Endothelial cell of umbilical vein (primary cell): ENCODE results near the gene ABCC10. TPM values are rescaled to one million over a fixed set of nuclear protein-coding genes. Genes with fewer than 3 reads are reported as not detected.

Source experiments
- BruUV-seq: library from RNA; stranded (reverse); fragments of 400-500 nt; replicated peaks from 2 replicates; lab custom pipeline; 2021; lab: Mats Ljungman, UMichigan
- CTCF ChIA-PET: fragments of 300-600, 350-600 bp; sonication (Branson Sonifier 250); formaldehyde crosslinking; loops from one replicate; lab custom pipeline; 2021; ENCODE audit warnings: antibody characterized with exemption, inconsistent platforms; lab: Charles Lee
- POLR2A ChIA-PET: fragments of 300-600, 350-600 bp; sonication (Branson Sonifier 250); formaldehyde crosslinking; loops from one replicate; lab custom pipeline; 2021; ENCODE audit warnings: antibody characterized with exemption, inconsistent platforms; lab: Charles Lee
- DNase-seq: peaks from one replicate; pipeline ENCODE4 v3.0.0-alpha.2; 2011; ENCODE audit warnings: low read depth, low spot score
- FAIRE-seq: peaks from 2 replicates; lab custom pipeline; 2011; peaks lifted over from hg19 to GRCh38; lab: Jason Lieb, UNC
- H2AFZ ChIP-seq: 2 replicates; pipeline ENCODE4 v1.6.0; 2012; ENCODE audit warnings: low read depth, low read length, control low read depth, inconsistent platforms
- H3K27ac ChIP-seq: 2 replicates; pipeline ENCODE4 v1.5.1; 2011; ENCODE audit warnings: low read depth, mild to moderate bottlenecking, control low read depth, low read length, moderate library complexity; ENCODE audit not compliant: insufficient read depth
- H3K27me3 ChIP-seq, 2 experiments: 2 replicates each; pipeline versions ENCODE4 v1.6.0 to v1.6.1; 2011; ENCODE audit warnings: low read length in 2 of 2, mixed read lengths in 1 of 2; ENCODE audit not compliant: control insufficient read depth in 2 of 2, insufficient read depth in 2 of 2
- H3K36me3 ChIP-seq, 2 experiments: 2 replicates in 1 of 2; 3 replicates in 1 of 2; pipeline ENCODE4 v1.5.1; 2011; ENCODE audit warnings: low read length in 2 of 2, mild to moderate bottlenecking in 1 of 2, moderate library complexity in 1 of 2; ENCODE audit not compliant: control insufficient read depth in 2 of 2, insufficient read depth in 2 of 2; ENCODE audit errors: extremely low read depth in 1 of 2
- H3K4me1 ChIP-seq: 3 replicates; pipeline ENCODE4 v1.5.1; 2011; ENCODE audit warnings: mild to moderate bottlenecking, low read length; ENCODE audit not compliant: control insufficient read depth, insufficient read depth; ENCODE audit errors: extremely low read depth
- H3K4me2 ChIP-seq: 2 replicates; pipeline ENCODE4 v1.6.1; 2011; ENCODE audit warnings: low read length, control low read depth, mixed read lengths; ENCODE audit not compliant: insufficient read depth
- H3K4me3 ChIP-seq, 3 experiments: fragments of 200-600 bp in 1 of 3; sonication (generic), shearing (Covaris generic) in 1 of 3; replicated peaks in 1 of 3; 2 replicates each; pipeline ENCODE4 v1.5.1; 2011 to 2016; ENCODE audit warnings: control low read depth in 3 of 3, low read length in 3 of 3, mild to moderate bottlenecking in 2 of 3, inconsistent platforms in 1 of 3, low read depth in 1 of 3, moderate library complexity in 1 of 3; ENCODE audit not compliant: insufficient read depth in 1 of 3
- H3K79me2 ChIP-seq: 2 replicates; pipeline ENCODE4 v1.6.0; 2012; ENCODE audit warnings: low read length, inconsistent platforms; ENCODE audit not compliant: control insufficient read depth, insufficient read depth
- H3K9ac ChIP-seq: replicated peaks from 2 replicates; pipeline ENCODE3; 2011; ENCODE audit warnings: low read length, control low read depth; ENCODE audit not compliant: insufficient read depth; ENCODE audit errors: extremely low read depth
- H3K9me1 ChIP-seq: replicated peaks from 3 replicates; pipeline ENCODE4 v1.6.0; 2011; ENCODE audit warnings: mild to moderate bottlenecking, low read length; ENCODE audit not compliant: control insufficient read depth, insufficient read depth; ENCODE audit errors: extremely low read depth
- H3K9me3 ChIP-seq: replicated peaks from 2 replicates; pipeline ENCODE4 v1.5.1; 2012; ENCODE audit warnings: low read length, inconsistent platforms; ENCODE audit not compliant: control insufficient read depth, insufficient read depth
- H4K20me1 ChIP-seq: replicated peaks from 2 replicates; pipeline ENCODE3; 2011; ENCODE audit warnings: mild to moderate bottlenecking, low read length; ENCODE audit not compliant: control insufficient read depth, insufficient read depth; ENCODE audit errors: extremely low read depth
- EZH2 ChIP-seq: IDR thresholded peaks from 2 replicates; pipeline ENCODE4 v1.6.1; 2012; ENCODE audit warnings: borderline replicate concordance, low read depth, mild to moderate bottlenecking, moderate library complexity, low read length, inconsistent platforms; ENCODE audit not compliant: severe bottlenecking
- FOS ChIP-seq: IDR thresholded peaks from 2 replicates; pipeline ENCODE4 v1.6.1; 2011; ENCODE audit warnings: mild to moderate bottlenecking, low read length, moderate library complexity, borderline replicate concordance; ENCODE audit not compliant: insufficient read depth
- GATA2 ChIP-seq: IDR thresholded peaks from 2 replicates; pipeline ENCODE4 v1.7.0; 2011; ENCODE audit warnings: low read depth, mild to moderate bottlenecking, moderate library complexity, mixed read lengths, low read length; ENCODE audit not compliant: insufficient read length, insufficient read depth
- MYC ChIP-seq: IDR thresholded peaks from one replicate; pipeline ENCODE4 v1.6.1; 2011; ENCODE audit warnings: mild to moderate bottlenecking, low read depth, low read length
- POLR2A ChIP-seq: IDR thresholded peaks from 2 replicates; pipeline ENCODE4 v1.6.1; 2012; ENCODE audit warnings: low read depth, mild to moderate bottlenecking, control low read depth, low read length
- POLR2AphosphoS5 ChIP-seq: IDR thresholded peaks from 2 replicates; pipeline ENCODE4 v1.6.1; 2012; ENCODE audit warnings: low read depth, mild to moderate bottlenecking, control low read depth, low read length, moderate library complexity; ENCODE audit not compliant: insufficient read depth
- dilution Hi-C: fragments of 300-500 bp; cut with MboI; formaldehyde crosslinking; loops from one replicate; pipeline ENCODE4 v1.15.0; 2019; ENCODE audit warnings: low sequenced_read_pairs; ENCODE audit not compliant: extremely low pct_ligation_motif_present
- intact Hi-C: fragments of 100-400 bp; cut with micrococcal nuclease; formaldehyde crosslinking; loops from one replicate; pipeline ENCODE4 v1.10.0; 2022
- polyA plus RNA-seq, 4 experiments: library from polyadenylated mRNA; depleted of rRNA in 3 of 4; stranded (reverse) in 3 of 4; unstranded in 1 of 4; fragments of >200 nt; gene quantifications; 2 replicates each; pipeline versions ENCODE4 v1.2.1 to v1.2.3, GENCODE V29; 2011 to 2012; ENCODE audit warnings: missing spikeins in 1 of 4
- total RNA-seq: library from RNA; stranded (reverse); gene quantifications from 2 replicates; pipeline ENCODE4 v1.2.3, GENCODE V29; 2021
- TF ChIP-seq, protein P1 (sequence below): IDR thresholded peaks from 2 replicates; pipeline ENCODE4 v1.6.1; 2011; ENCODE audit not compliant: insufficient read depth, insufficient read length

ABCC10 gene
- total and polyA plus RNA-seq, 2 donors (not counting 3 experiments of a cell fraction or from before 2014, with no cell fraction given) = 29.2 to 37.9 TPM

DNA sequence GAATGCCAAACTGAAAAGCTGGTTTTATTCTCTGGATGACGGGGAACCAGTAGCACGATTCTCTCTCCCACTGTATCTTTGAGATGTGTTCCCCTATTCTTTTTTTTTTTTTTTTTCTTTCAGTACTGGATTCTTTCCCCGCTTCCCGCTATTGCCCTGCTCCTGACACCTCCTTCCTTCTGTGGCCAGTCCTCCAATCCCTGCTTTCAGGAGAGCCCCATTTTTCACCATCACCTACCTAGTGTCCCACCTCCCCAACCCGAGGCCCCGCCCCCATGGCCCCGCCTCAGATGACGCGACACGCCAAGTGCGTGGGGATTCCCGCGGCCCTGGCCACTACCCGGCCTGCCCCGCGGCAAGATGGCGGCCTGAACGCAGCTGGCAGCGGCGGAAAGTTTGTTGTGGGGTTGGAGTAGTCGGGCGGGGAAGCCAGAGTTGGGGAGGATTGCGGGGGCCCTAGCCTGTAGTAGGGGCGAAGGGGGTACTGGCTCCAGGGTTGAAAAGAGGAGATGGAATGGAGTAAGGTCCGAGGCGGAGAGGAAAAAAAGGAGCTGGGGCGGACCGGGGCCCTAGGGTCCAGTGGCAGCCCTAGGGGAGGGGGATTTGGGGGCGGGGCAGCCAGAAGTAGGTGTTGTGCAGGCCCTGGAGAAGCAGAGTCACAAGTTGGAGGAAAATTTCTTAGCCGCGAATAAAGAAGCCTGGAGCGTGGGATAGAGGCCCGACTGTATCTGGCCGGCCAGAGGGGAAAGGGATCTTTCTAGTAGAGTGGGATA, 50.1 kb downstream of the ABCC10 start, which contains the start of gene TJAP1:
TJAP1 (plus strand) TSS at position 336 of the 773 bp plus-strand sequence. CDS start 21,432 bp downstream, outside the sequence.
- FAIRE-seq (peak; percentile 93), DNase-seq (peak; percentile 89)
- intact Hi-C loops (loop anchor here (2.0 kb wide), 1 partner anchor 23 kb away; the partner anchor contains the start of gene DLK2), dilution Hi-C loops (no loop called here)
- CTCF ChIA-PET = interaction anchor here (0.6 to 1.6 kb wide), 6 partner anchors 9 to 231 kb away, joined by 3 to 9 read pairs (median 4); no protein-coding TSS in a partner anchor
- Histone ChIP-seq H3K36me3 (no peaks in the 10 kb centered on the region), H3K79me2 (peaks cover 16% of the 10 kb centered on the region), H3K27me3 (no peaks in the 10 kb centered on the region), H3K9me3 (no peaks in the 10 kb centered on the region), H3K9ac (peak within 1 kb of the TSS; percentile 86), H3K27ac (peak within 1 kb of the TSS; percentile 58), H4K20me1 (no peaks in the 10 kb centered on the region), H3K4me3 (peak within 1 kb of the TSS; percentile 82 to 96 (median 91)), H2AFZ (peak within 1 kb of the TSS; percentile 91), H3K9me1 (no peaks in the 10 kb centered on the region), H3K4me1 (peaks cover 9% of the 10 kb centered on the region), H3K4me2 (peak within 1 kb of the TSS; percentile 95)
- POLR2A ChIA-PET = interaction anchor here (0.6 to 1.0 kb wide), 8 partner anchors 10 to 611 kb away, joined by 3 to 5 read pairs (median 4); partner anchors contain the start of gene POLR1C
- BruUV-seq = no TSS peak
- TF ChIP-seq POLR2A = peak; percentile 89
- TF ChIP-seq, protein P1, sequence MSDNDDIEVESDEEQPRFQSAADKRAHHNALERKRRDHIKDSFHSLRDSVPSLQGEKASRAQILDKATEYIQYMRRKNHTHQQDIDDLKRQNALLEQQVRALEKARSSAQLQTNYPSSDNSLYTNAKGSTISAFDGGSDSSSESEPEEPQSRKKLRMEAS = no peak
- no peak for TF ChIP-seq EZH2
- no peak for TF ChIP-seq GATA2
- peak; percentile 94 for TF ChIP-seq POLR2AphosphoS5
- no peak for TF ChIP-seq FOS
- no peak for TF ChIP-seq MYC
